NOMO-1 treated with DMSO at 0.1 percent for 48 hours (cell line): ENCODE results near the gene PPP1R3D.

Experiments
- DNase-seq: peaks from one replicate; lab custom pipeline; 2025; ENCODE audit not compliant: unreplicated experiment; lab: John Stamatoyannopoulos, UW

PPP1R3D gene

DNA sequence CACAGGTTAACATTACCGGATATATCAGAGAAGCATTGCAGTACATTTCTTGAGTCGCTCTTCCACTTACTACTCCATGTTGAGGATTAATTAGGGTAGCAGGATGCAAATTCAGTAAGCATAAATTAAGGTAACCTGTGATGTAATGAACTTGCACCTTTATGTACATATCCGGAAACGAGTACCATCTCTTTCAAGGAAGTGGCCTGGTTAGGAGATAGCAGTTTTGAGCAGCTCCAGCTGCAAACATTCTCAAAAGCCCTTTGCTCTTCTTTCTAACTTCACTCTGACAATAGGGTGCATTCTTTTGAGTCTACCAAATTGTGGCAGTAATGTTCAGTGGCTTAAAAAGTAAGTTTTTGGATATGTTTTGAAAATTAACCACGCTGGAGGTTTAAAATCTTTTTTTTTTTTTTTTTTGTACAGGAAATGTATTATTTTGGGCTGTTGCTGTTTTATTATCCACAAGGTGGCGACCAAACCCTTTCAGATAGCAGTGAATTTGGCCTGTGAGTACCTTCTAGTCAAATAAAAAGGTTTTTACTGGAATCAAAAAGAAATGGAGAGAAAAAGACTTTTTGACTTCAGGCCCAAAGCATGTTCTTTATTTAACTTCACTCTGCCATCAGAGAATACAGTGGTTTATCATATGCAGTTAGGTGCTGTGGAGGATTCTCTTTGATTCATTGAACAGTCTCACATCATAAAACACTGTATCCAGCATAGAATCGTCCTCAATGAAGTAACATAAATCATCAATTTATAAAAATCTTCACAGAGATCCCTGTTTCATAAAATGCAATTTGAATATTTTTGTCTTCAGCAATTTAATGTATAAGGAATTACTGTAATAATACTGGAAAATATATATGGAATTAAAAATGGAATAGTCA is 9.0 kb upstream of the PPP1R3D start:
- DNase-seq, result peak; percentile 65

DNA sequence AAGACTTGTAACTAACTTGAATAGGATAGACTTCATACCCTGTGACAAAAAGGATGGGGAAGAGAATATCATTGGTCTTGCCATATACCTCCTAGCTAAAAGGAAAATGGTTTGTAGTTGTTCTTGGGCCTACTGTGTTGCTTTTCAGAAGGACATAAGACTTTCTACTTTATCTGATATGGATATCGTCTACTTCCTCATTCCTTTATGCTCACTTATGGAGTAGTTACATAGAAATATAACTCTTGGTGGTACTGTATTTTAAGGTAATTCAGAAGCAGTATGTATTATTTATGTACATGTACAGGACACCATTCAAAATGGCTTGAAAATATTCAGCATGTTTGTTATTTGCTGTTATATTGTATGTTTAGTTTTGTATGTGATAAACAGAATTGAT is 8.1 kb upstream of the PPP1R3D start:
- peak; percentile 12 for DNase-seq

GRCh38 chr20:59947376-59947775 is 7.3 kb upstream of the PPP1R3D start:
- no peak for DNase-seq

GRCh38 chr20:59945731-59946130 is 5.6 kb upstream of the PPP1R3D start:
- DNase-seq, result no peak

DNA sequence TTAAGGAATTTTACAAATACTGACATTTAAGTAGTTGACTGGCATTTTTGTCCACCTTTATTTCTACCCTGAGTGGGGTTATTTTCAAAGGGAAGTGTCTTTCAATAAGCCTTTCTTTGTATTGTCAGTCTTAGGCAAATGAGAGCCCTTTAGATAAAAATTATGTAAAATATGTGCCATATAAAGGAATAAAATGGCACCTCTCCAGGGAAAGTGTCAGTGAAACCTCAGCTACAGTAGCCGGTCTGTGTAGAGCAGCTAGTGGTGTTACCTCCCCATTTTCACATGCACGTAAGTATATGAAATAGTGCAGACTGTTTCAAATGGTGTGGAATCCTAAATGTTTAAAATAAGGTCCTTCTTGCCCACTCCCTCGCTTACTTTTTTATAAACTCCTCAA is 5.1 kb upstream of the PPP1R3D start:
- DNase-seq, result no peak

DNA sequence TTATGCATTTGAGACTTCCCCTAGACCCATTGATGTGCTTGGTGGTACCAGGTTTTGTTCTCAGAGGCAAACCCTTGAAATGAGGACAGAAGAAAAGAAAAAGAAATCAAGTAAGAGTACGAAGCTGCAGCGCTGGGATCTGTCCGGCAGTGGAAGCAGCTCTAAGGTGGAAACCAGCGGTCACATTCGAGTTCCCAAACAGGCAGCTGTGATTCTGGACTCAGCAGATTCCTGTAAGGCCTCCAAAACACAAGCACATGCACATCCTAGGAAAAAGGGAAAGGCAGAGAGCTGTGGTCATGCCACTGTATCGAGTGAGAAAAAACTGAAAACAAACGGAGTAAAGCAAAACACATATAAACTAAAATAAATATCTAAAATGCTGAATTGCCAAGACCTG is 4.6 kb upstream of the PPP1R3D start:
- no peak for DNase-seq

DNA sequence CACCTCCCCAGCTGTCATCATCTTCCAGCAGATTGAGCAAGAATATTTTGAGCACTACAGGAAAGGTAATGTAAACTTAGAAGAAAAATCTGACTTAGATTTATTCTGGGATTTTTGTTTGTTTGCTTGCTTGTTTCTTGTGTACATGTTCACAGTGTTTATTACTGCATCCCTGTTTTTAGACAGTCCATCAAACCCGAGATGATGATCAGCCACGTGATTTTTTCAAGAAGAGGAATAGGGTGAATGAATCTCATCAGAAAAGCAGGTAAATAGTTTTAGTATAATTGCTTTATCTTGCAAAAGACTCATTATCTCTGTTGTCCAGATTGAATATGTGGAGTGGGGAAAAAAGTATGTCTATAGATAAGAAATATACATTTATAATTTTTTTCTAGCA is 2.1 kb upstream of the PPP1R3D start:
- no peak for DNase-seq

DNA sequence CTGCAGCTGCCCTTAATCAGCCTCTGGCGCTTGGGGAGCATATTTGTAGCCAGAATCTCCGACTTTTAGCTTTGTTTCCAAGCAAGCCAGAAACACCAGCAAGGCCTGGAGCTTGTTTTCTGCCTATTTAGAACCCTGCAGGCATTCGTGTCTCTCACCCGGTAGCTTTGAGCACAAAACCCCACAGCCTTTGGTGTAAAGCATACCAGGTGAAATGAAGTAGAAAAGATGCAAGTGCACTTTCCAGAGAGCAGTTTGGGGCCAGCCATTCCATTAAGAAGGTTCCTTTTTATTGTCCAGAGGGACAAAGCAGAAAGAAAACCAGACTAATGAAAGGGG is 820 bp upstream of the PPP1R3D start:
- DNase-seq, result no peak

DNA sequence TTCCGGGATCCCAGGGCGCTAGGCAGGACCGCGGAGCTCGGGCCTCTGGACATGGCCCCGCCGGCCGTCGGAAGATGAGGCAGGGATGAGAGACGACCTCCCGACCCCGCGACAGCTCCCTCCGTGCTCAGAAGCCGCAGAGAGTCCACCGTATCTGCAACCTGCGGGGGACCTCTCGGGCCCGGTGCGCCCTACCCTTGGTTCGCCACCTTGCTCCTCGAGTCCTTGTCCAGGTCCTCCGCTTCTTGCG is 301 bp downstream of the PPP1R3D start:
- peak; percentile 35 for DNase-seq

- no peak for DNase-seq
Observed at GRCh38 chr20:59939052-59939878, 840 bp downstream of the PPP1R3D start.

- no peak for DNase-seq
Observed at GRCh38 chr20:59938696-59939051, 1.4 kb downstream of the PPP1R3D start.

GRCh38 chr20:59938221-59938620 is 1.9 kb downstream of the PPP1R3D start:
- DNase-seq, result no peak

GRCh38 chr20:59937150-59937549 is 3.0 kb downstream of the PPP1R3D start:
- peak; percentile 26 for DNase-seq

DNA sequence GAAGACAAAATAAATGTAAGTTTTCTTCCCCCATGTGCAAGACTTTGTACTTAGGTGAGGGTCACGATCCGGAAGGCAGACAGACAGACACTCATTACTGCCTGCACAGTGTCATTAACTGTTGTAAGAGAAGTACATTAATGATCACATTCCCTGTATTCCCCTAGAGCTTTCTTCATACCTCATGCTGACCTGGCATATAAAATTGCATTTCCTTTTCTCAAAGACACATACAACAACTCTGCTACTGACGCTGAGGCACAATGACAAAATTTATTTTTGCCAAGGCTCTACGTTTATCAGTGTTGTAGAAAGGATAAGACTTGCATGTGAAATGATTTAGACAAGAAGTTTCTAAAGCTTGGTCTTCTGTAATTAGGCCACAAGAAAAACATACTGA is 3.7 kb downstream of the PPP1R3D start:
- DNase-seq, result no peak

DNA sequence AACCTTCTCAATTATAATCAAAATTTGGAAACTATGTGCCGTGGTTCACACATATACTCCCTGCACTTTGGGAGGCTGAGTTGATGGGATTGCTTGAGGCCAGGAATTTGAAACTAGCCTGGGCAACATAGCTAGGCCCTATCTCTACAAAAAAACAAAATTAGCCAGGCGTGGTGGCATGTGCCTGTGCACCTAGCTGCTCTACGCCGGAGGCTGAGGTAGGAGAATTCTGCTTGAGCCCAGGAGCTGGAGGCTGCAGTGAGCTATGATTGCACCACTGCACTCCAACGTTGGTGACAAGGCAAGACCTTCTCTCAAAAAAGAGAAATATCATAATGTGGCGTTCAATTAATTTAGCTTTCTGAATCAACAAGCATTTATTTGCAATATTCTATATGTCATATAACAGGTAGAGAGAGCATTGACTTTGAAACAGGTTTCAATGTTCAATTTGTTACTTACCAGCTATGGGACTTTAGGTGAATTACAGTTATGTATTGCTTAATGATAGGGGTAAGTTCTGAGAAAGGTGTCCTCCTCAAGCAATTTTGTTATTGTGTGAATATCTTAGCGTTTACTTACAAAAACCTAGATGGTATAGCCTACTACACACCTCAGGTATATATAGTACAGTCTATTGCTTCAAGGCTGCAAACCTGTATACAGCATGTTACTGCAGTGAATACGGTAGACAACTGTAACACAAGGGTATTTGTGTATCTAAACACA is 4.5 kb downstream of the PPP1R3D start:
- no peak for DNase-seq

DNA sequence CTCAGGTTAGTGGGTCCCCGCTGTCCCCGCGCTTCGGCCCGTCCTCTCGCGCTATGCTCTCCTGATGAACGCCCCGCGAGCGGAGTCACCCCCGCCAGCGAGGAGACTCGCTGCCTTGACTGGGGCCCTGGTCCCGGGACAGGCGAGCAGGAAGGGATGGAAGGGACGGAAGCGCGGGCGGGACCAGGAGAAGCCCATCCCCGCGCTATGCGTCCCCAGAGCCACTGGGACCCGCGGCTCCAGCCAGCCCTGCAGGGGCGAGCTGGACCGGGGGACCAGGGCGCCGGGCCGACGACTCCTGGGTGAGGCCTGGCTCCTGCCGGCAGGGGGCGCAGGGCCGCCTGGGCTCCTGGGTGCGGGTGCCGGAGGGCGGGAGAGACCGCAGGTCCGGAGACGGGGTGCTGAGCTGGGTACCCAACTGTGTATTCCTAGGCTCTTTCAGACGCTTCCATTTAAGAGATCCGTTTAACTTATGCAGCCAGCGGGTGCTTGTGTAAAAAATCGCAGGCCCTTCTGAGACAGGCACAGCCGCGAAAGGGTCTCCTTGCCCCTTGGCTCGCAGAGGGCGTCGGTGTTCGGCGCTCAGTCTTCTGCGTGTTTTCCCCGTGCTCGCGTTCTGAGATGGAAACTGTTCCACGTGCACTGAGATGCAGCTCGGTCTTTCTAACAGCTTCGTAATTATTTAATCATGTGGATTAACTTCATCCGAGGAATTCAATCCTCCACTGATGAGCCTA is 6.1 kb downstream of the PPP1R3D start:
- DNase-seq, result no peak

GRCh38 chr20:59933296-59933848 is 6.7 kb downstream of the PPP1R3D start, which contains the start of gene SYCP2:
TSS of gene SYCP2 (minus strand) at chr20:59933637. CDS start at chr20:59922413, 11,224 bp downstream.
- peak; percentile 9 for DNase-seq

- no peak for DNase-seq
Observed at GRCh38 chr20:59932616-59933295, 7.3 kb downstream of the PPP1R3D start.

DNA sequence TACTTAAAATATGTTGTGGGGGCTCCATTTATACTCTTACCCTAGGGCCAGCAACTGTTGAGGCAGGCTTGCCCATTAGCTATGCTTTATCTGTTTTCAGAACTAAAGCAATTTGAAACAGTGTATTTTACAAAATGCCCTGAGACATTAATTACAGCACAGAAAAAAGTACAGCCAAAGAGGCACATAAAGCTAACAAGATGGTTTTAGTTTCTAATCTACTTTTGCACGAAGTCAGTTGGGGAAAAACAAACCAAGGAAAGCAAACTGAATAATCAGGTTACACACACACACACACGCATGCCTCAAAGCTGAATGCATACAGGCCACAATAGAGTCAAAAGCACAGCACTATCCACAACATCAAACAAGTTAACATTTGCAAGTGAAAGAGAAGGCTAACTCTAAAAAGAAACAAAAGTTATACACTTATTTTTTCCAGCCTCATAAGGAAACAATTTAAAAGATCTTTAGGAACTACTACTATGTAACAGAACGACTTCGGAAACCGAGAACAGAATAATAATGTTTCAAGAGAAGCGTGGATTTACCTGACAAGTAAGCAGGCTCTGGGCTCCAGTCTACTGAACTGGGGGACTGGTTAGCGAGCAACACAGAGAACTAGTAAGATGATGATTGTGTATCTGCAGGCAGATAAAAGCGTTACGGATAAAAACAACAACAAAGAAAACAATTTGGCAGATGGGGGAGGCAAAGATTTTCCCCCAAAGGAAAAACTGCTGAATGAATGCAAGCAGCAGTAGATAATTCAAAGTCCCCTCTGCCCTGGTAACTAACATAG is 8.4 kb downstream of the PPP1R3D start:
- no peak for DNase-seq
